ENCODE results near the gene UBD. TPM values are rescaled to one million over a fixed set of nuclear protein-coding genes. Genes with fewer than 3 reads are reported as not detected.

The UBD gene
- total RNA-seq, 1 donor from 2014 or later = 0.93 TPM

DNA sequence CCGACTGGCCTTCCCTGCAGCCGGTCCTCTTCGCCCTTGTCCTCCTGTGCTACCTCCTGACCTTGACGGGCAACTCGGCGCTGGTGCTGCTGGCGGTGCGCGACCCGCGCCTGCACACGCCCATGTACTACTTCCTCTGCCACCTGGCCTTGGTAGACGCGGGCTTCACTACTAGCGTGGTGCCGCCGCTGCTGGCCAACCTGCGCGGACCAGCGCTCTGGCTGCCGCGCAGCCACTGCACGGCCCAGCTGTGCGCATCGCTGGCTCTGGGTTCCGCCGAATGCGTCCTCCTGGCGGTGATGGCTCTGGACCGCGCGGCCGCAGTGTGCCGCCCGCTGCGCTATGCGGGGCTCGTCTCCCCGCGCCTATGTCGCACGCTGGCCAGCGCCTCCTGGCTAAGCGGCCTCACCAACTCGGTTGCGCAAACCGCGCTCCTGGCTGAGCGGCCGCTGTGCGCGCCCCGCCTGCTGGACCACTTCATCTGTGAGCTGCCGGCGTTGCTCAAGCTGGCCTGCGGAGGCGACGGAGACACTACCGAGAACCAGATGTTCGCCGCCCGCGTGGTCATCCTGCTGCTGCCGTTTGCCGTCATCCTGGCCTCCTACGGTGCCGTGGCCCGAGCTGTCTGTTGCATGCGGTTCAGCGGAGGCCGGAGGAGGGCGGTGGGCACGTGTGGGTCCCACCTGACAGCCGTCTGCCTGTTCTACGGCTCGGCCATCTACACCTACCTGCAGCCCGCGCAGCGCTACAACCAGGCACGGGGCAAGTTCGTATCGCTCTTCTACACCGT lies 6.1 kb downstream of the UBD start:
- no peak for DNase-seq (ENCODE audit: low spot score)
- Mint-ChIP-seq H3K27ac (no peak overlapping the region), H3K36me3 (ENCODE audit: low read depth) (no peaks in the 10 kb centered on the region), H3K4me3 (peak overlapping the region; percentile 61), H3K27me3 (ENCODE audit: insufficient read depth) (peaks cover 63% of the 10 kb centered on the region), H3K4me1 (ENCODE audit: low read depth) (no peaks in the 10 kb centered on the region), H3K9me3 (no peaks in the 10 kb centered on the region)
- intact Hi-C loops (cut with micrococcal nuclease) = no loop called here

- H3K9me3 Mint-ChIP-seq = no peaks in the 10 kb centered on the region
- H3K4me1 Mint-ChIP-seq (ENCODE audit: low read depth) = no peaks in the 10 kb centered on the region
- no peaks in the 10 kb centered on the region for H3K36me3 Mint-ChIP-seq (ENCODE audit: low read depth)
- intact Hi-C loops (cut with micrococcal nuclease) = no loop called here
- peaks cover 65% of the 10 kb centered on the region for H3K27me3 Mint-ChIP-seq (ENCODE audit: insufficient read depth)
- peak overlapping the region; percentile 31 for H3K4me3 Mint-ChIP-seq
- no peak for DNase-seq (ENCODE audit: low spot score)
- H3K27ac Mint-ChIP-seq = no peak overlapping the region
These were observed 7.0 kb downstream of the UBD start for GRCh38 chr6:29552512-29553051.

DNA sequence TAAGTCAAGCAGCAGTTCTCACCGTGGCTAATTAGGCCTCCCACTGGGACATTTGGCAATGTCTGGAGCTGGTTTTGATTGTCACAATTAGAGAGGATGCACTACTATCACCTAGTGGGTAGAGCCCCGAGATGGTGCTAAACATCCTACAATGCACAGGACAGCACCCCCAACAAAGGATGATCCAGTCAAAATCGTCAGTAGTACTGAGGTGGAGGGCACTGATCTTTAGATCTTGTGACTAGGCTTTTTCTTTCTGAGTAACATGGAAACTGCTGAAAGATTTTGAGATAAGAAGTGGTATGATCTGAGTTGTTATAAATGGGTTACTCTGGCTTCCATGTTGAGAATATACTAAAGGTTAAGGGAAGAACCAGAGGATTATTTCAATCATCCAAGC lies 12.0 kb downstream of the UBD start:
- Mint-ChIP-seq H3K27ac (no peak overlapping the region), H3K4me3 (no peak overlapping the region), H3K27me3 (ENCODE audit: insufficient read depth) (peaks cover 38% of the 10 kb centered on the region), H3K4me1 (ENCODE audit: low read depth) (no peaks in the 10 kb centered on the region), H3K9me3 (no peaks in the 10 kb centered on the region), H3K36me3 (ENCODE audit: low read depth) (no peaks in the 10 kb centered on the region)
- intact Hi-C loops (cut with micrococcal nuclease) = no loop called here
- no peak for DNase-seq (ENCODE audit: low spot score)

DNA sequence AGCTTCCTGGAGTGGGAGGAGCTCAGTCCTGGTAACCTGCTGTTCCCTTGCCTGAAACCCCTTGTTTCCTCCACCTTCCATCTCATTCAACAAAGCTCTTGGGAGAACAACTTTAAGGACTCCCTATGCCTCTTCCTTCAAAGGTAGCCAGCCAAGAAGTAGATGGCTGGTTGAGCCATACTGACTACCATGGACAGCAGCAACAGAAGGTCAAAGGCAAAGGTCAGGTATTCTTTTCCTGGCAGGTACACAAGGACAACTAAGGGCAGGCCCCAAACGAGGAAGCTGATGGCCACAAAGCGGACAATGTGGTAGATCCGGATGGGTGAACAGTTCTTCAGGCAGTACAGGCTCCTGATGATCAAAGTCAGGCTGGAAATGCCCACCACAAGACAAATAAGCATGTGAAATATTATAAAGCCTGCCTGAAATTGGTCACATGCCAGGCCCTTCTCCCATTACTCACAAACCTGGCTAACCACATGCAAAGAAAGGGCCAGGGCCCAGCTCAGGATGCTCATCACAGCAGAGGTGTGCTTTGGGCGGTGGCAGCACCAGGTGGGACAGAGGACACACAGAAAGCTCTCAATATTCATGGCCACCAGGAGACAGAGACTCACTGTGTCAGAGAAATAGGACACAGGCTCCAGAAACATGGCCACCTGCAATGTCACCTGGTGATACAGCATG lies 21.7 kb downstream of the UBD start:
- no peak for DNase-seq (ENCODE audit: low spot score)
- Mint-ChIP-seq H3K4me3 (no peak overlapping the region), H3K36me3 (ENCODE audit: low read depth) (no peaks in the 10 kb centered on the region), H3K27me3 (ENCODE audit: insufficient read depth) (peaks cover 12% of the 10 kb centered on the region), H3K27ac (no peak overlapping the region), H3K4me1 (ENCODE audit: low read depth) (no peaks in the 10 kb centered on the region), H3K9me3 (no peaks in the 10 kb centered on the region)
- intact Hi-C loops (cut with micrococcal nuclease) = no loop called here

GRCh38 chr6:29532320-29532951 lies 27.1 kb downstream of the UBD start:
- intact Hi-C loops (cut with micrococcal nuclease) = no loop called here
- no peak for DNase-seq (ENCODE audit: low spot score)
- Mint-ChIP-seq H3K4me3 (no peak overlapping the region), H3K27me3 (ENCODE audit: insufficient read depth) (no peaks in the 10 kb centered on the region), H3K36me3 (ENCODE audit: low read depth) (no peaks in the 10 kb centered on the region), H3K27ac (no peak overlapping the region), H3K4me1 (ENCODE audit: low read depth) (no peaks in the 10 kb centered on the region), H3K9me3 (no peaks in the 10 kb centered on the region)

DNA sequence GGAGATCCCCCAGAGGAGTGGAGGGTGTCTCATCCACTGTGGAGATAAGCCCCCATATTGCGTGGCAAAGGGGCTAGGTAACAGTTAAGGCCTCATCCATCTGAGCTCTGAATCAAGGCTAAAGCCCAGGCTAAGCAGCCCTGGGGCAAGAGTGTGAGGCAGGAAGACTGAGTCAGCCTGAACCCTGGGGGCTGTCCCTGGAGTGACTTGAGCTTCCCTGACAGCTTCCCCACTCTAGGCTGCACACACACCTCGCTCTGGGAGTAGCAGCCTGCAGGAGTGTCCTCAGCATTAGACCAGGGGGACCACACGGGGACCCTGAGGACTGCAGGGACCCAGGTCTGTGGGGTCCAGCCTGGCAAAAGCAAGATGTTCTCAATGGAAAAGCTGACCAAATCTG lies 27.9 kb downstream of the UBD start:
- no peaks in the 10 kb centered on the region for H3K4me1 Mint-ChIP-seq (ENCODE audit: low read depth)
- no peaks in the 10 kb centered on the region for H3K27me3 Mint-ChIP-seq (ENCODE audit: insufficient read depth)
- no peaks in the 10 kb centered on the region for H3K36me3 Mint-ChIP-seq (ENCODE audit: low read depth)
- H3K27ac Mint-ChIP-seq = no peak overlapping the region
- no peak overlapping the region for H3K4me3 Mint-ChIP-seq
- intact Hi-C loops (cut with micrococcal nuclease) = no loop called here
- no peak for DNase-seq (ENCODE audit: low spot score)
- no peaks in the 10 kb centered on the region for H3K9me3 Mint-ChIP-seq

DNA sequence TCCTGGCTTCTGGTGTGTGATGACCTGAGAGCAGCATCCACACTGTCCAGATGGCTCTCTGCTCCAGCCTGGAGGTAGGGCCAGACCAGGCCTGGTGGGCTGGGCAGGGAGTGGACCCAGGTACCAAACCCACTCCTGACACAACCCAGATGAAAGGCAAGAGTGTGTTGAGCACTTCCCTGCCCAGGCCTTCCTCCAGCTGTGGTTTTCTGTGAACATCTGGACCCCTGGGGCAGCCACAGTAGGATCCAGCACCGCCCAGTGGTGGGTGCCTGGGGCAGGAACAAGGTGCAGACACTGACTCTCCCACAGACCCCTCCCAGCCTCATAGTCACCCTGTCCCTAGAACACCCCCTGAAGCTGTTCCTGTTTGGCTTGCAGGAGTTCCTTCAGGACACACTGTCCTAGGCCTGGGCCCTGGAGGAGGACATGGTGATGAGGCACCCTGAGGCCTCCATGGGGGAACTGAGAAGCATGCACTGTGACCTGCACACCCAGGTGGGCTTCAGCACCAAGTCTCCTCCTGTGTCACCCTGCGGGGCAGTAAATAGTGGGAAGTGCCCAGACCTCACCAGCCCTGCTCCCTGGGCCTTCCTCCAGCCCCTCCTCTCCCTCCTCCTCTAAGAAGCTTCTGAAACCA lies 28.7 kb downstream of the UBD start:
- H3K36me3 Mint-ChIP-seq (ENCODE audit: low read depth) = no peaks in the 10 kb centered on the region
- H3K27ac Mint-ChIP-seq = no peak overlapping the region
- intact Hi-C loops (cut with micrococcal nuclease) = no loop called here
- no peak overlapping the region for H3K4me3 Mint-ChIP-seq
- no peak for DNase-seq (ENCODE audit: low spot score)
- no peaks in the 10 kb centered on the region for H3K4me1 Mint-ChIP-seq (ENCODE audit: low read depth)
- no peaks in the 10 kb centered on the region for H3K9me3 Mint-ChIP-seq
- H3K27me3 Mint-ChIP-seq (ENCODE audit: insufficient read depth) = peaks cover 8% of the 10 kb centered on the region

DNA sequence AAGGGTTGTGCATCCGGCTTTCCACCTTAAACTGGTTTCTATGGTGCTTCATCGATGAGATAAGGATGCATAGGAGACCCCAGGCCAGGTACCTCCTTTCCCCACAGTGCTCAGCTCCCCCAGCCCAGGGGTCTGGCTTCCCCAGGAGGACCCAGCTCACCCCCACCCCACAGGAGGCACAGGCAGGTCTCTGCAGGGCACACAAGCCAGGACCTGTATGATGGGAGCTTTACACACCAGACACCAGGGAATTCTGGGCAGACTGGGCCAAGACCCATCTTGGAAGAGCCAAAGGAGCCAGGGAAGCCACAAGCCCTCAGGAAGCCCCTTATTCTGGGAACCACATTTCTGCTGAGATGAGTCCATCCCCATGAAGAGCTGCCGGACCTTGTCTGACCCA lies 29.6 kb downstream of the UBD start:
- H3K27me3 Mint-ChIP-seq (ENCODE audit: insufficient read depth) = peaks cover 10% of the 10 kb centered on the region
- no peak overlapping the region for H3K27ac Mint-ChIP-seq
- intact Hi-C loops (cut with micrococcal nuclease) = no loop called here
- H3K4me1 Mint-ChIP-seq (ENCODE audit: low read depth) = no peaks in the 10 kb centered on the region
- no peak overlapping the region for H3K4me3 Mint-ChIP-seq
- H3K9me3 Mint-ChIP-seq = no peaks in the 10 kb centered on the region
- no peak for DNase-seq (ENCODE audit: low spot score)
- no peaks in the 10 kb centered on the region for H3K36me3 Mint-ChIP-seq (ENCODE audit: low read depth)

DNA sequence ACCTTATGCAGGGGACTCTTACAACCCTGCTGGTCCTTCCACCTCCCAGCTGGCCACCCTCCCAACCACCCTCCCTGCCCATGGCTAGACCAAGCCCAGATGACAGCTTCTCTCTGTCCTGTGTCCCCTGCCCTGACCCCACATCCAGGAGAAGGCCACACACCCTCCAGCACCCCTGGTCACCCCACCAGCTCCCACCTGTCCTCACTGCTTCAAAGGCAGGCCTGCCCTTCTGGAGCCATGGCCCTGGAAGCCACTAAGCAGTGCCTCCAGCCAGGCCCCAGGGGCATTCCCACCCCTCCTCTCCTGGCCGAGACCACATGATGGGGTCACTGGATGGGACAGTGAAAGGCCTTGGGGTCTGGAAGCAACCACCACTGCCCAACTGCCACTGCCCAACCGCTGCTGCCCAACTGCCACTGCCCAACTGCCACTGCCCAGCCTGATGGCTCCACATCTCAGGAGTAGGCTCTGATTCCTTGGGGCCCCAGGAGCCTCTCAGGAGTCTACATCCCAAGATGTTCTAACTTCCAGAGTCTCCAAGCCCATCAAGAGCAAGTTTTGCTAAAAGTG lies 30.5 kb downstream of the UBD start:
- no peak for DNase-seq (ENCODE audit: low spot score)
- no peaks in the 10 kb centered on the region for H3K9me3 Mint-ChIP-seq
- no peak overlapping the region for H3K4me3 Mint-ChIP-seq
- intact Hi-C loops (cut with micrococcal nuclease) = no loop called here
- no peaks in the 10 kb centered on the region for H3K4me1 Mint-ChIP-seq (ENCODE audit: low read depth)
- peaks cover 13% of the 10 kb centered on the region for H3K27me3 Mint-ChIP-seq (ENCODE audit: insufficient read depth)
- no peaks in the 10 kb centered on the region for H3K36me3 Mint-ChIP-seq (ENCODE audit: low read depth)
- no peak overlapping the region for H3K27ac Mint-ChIP-seq

GRCh38 chr6:29528300-29528931 lies 31.1 kb downstream of the UBD start:
- Mint-ChIP-seq H3K27me3 (ENCODE audit: insufficient read depth) (peaks cover 15% of the 10 kb centered on the region), H3K4me3 (no peak overlapping the region), H3K36me3 (ENCODE audit: low read depth) (no peaks in the 10 kb centered on the region), H3K9me3 (no peaks in the 10 kb centered on the region), H3K4me1 (ENCODE audit: low read depth) (no peaks in the 10 kb centered on the region), H3K27ac (no peak overlapping the region)
- DNase-seq (ENCODE audit: low spot score) = no peak
- intact Hi-C loops (cut with micrococcal nuclease) = no loop called here

DNA sequence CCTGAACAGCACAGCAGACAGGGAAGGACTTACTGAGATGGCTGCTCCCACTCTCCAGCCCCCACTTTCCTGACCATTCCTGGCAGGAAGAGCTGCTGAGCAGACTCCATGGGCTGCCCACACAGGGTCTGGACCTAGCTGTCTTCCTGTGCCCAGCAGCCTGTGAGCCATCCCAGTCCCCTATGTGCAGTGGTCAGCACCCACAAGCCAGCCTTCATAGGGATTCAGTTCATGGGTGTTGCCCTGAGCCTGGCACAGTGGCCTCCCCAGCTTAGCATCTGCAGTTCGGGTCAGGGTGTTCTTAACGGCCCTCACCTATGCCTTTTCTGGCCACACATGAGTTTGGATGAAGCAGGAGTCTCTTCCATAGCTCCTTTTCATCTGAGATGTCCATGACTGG lies 32.0 kb downstream of the UBD start:
- intact Hi-C loops (cut with micrococcal nuclease) = no loop called here
- no peaks in the 10 kb centered on the region for H3K4me1 Mint-ChIP-seq (ENCODE audit: low read depth)
- H3K9me3 Mint-ChIP-seq = no peaks in the 10 kb centered on the region
- no peak overlapping the region for H3K27ac Mint-ChIP-seq
- no peak overlapping the region for H3K4me3 Mint-ChIP-seq
- H3K27me3 Mint-ChIP-seq (ENCODE audit: insufficient read depth) = peaks cover 15% of the 10 kb centered on the region
- no peak for DNase-seq (ENCODE audit: low spot score)
- H3K36me3 Mint-ChIP-seq (ENCODE audit: low read depth) = no peaks in the 10 kb centered on the region

- Mint-ChIP-seq H3K4me3 (no peak overlapping the region), H3K4me1 (ENCODE audit: low read depth) (no peaks in the 10 kb centered on the region), H3K27ac (no peak overlapping the region), H3K36me3 (ENCODE audit: low read depth) (no peaks in the 10 kb centered on the region), H3K9me3 (no peaks in the 10 kb centered on the region), H3K27me3 (ENCODE audit: insufficient read depth) (peaks cover 15% of the 10 kb centered on the region)
- intact Hi-C loops (cut with micrococcal nuclease) = no loop called here
- DNase-seq (ENCODE audit: low spot score) = no peak
These were observed 32.4 kb downstream of the UBD start for GRCh38 chr6:29527126-29527525.

Data from activated T-helper 1 cell treated with anti-CD3 and anti-CD28 coated beads, Interleukin-12 subunit alpha, Interleukin-12 subunit beta, Interleukin-2, Interleukin-4 antibody, amounts not matched to agents 30 ng/mL and 10 ng/mL and 1 ng/mL, durations not matched to agents 14 hours and 24 hours and 36 hours (primary cell).